A549 (cell line): ENCODE data around the gene CKAP2L. TPM values are rescaled to one million over a fixed set of nuclear protein-coding genes. Genes with fewer than 3 reads are reported as not detected.

Experiments
- ATAC-seq, 2 experiments: fragments of 200-7000 bp in 1 of 2; fragments of >200 bp in 1 of 2; cut with Nextera tagmentation in 1 of 2; cut with Tn5 transposase in 1 of 2; 3 replicates each; pipeline versions ENCODE4 v1.8.0 to v1.9.1; 2018 to 2020; ENCODE audit warnings: mild to moderate bottlenecking in 1 of 2, moderate library complexity in 1 of 2
- CTCF ChIA-PET: fragments of 300-600 bp; sonication (Branson Sonifier 250); formaldehyde crosslinking; extraction: SDS; loops from one replicate; lab custom pipeline; 2021; ENCODE audit warnings: antibody characterized with exemption, inconsistent platforms; lab: Yijun Ruan, JAX
- POLR2A ChIA-PET: fragments of 350-600 bp; formaldehyde crosslinking; extraction: SDS; loops from one replicate; lab custom pipeline; 2021; ENCODE audit warnings: antibody characterized with exemption, inconsistent platforms; lab: Yijun Ruan, JAX
- DNase-seq, 2 experiments: peaks; one replicate each; pipeline versions ENCODE4 v3.0.0 to v3.0.0-alpha.2; 2011 to 2016; ENCODE audit warnings: low read depth in 1 of 2, low spot score in 1 of 2
- FAIRE-seq: peaks from 2 replicates; lab custom pipeline; 2011; peaks lifted over from hg19 to GRCh38; lab: Jason Lieb, UNC
- H3K27ac ChIP-seq, 2 experiments: fragments of >200 bp; sonication (Bioruptor Twin); formaldehyde crosslinking; 3 replicates each; pipeline ENCODE4 v1.5.1; 2016 to 2017
- H3K4me1 ChIP-seq: fragments of >200 bp; sonication (Bioruptor Twin); formaldehyde crosslinking; 3 replicates; pipeline ENCODE4 v1.6.1; 2016
- H3K4me2 ChIP-seq: fragments of >200 bp; sonication (Bioruptor Twin); formaldehyde crosslinking; 3 replicates; pipeline ENCODE4 v1.6.1; 2016
- H3K4me3 ChIP-seq: fragments of >200 bp; sonication (Bioruptor Twin); formaldehyde crosslinking; 3 replicates; pipeline ENCODE4 v1.5.1; 2016
- H3K9me3 ChIP-seq: fragments of >200 bp; sonication (Bioruptor Twin); formaldehyde crosslinking; 3 replicates; pipeline ENCODE4 v1.6.1; 2016
- CBX2 ChIP-seq: fragments of 200-600 bp; sonication (generic); IDR thresholded peaks from 2 replicates; pipeline ENCODE4 v1.6.1; 2016; ENCODE audit warnings: low read depth, mild to moderate bottlenecking, borderline replicate concordance
- CEBPB ChIP-seq, 2 experiments: fragments of >200 bp in 1 of 2; sonication (Bioruptor Twin) in 1 of 2; formaldehyde crosslinking in 1 of 2; IDR thresholded peaks; 2 replicates each; pipeline ENCODE4 v1.6.1; 2012 to 2016
- EHMT2 ChIP-seq: fragments of 200-600 bp; sonication (generic); IDR thresholded peaks from 2 replicates; pipeline ENCODE4 v1.6.1; 2016; ENCODE audit warnings: antibody characterized with exemption, low read depth, mild to moderate bottlenecking, moderate library complexity
- FOXS1 ChIP-seq: fragments of 250-450 bp; sonication (Bioruptor Pico); IDR thresholded peaks from 2 replicates; pipeline ENCODE4 v1.5.0; 2020; ENCODE audit warnings: mild to moderate bottlenecking, moderate library complexity
- HEYL ChIP-seq: fragments of 250-450 bp; sonication (Bioruptor Pico); IDR thresholded peaks from 2 replicates; pipeline ENCODE4 v1.8.0; 2021; ENCODE audit warnings: mild to moderate bottlenecking, moderate library complexity
- HOXA7 ChIP-seq: fragments of 250-450 bp; sonication (Bioruptor Pico); IDR thresholded peaks from 2 replicates; pipeline ENCODE4 v1.5.0; 2020; ENCODE audit warnings: mild to moderate bottlenecking, moderate library complexity
- HOXB13 ChIP-seq: fragments of 250-450 bp; sonication (Bioruptor Pico); IDR thresholded peaks from 2 replicates; pipeline ENCODE4 v1.5.0; 2020; ENCODE audit warnings: low read depth, mild to moderate bottlenecking, moderate library complexity
- HOXB5 ChIP-seq: fragments of 250-450 bp; sonication (Bioruptor Pico); IDR thresholded peaks from 2 replicates; pipeline ENCODE4 v1.5.0; 2020; ENCODE audit warnings: mild to moderate bottlenecking, moderate library complexity
- JUN ChIP-seq, 2 experiments: fragments of >200 bp; sonication (Bioruptor Twin); formaldehyde crosslinking; IDR thresholded peaks; 2 replicates in 1 of 2; 3 replicates in 1 of 2; pipeline ENCODE4 v1.6.1; 2016 to 2017
- KDM1A ChIP-seq: fragments of 200-600 bp; sonication (generic); IDR thresholded peaks from 2 replicates; pipeline ENCODE4 v1.6.1; 2016; ENCODE audit warnings: low read depth, mild to moderate bottlenecking
- MAFK ChIP-seq: fragments of 450-650 bp; IDR thresholded peaks from 2 replicates; pipeline ENCODE4 v1.6.1; 2014; ENCODE audit not compliant: partially characterized antibody
- POLR2A ChIP-seq: IDR thresholded peaks from 2 replicates; pipeline ENCODE4 v1.6.1; 2012; ENCODE audit warnings: mild to moderate bottlenecking, low read length
- POLR2AphosphoS2 ChIP-seq: conservative IDR thresholded peaks from 2 replicates; pipeline ENCODE4 v1.6.1; 2012; ENCODE audit warnings: low read length, improper control_type of control experiment, inconsistent platforms
- RARB ChIP-seq: fragments of 250-450 bp; sonication (Bioruptor Pico); IDR thresholded peaks from 2 replicates; pipeline ENCODE4 v1.8.0; 2021; ENCODE audit warnings: mild to moderate bottlenecking, moderate library complexity
- RFX5 ChIP-seq: fragments of 450-650 bp; IDR thresholded peaks from 2 replicates; pipeline ENCODE4 v1.7.1; 2014; ENCODE audit warnings: antibody characterized with exemption, mild to moderate bottlenecking, moderate library complexity
- TFCP2L1 ChIP-seq: fragments of 250-450 bp; sonication (Bioruptor Pico); IDR thresholded peaks from 2 replicates; pipeline ENCODE4 v1.5.0; 2021; ENCODE audit warnings: mild to moderate bottlenecking
- TP53 ChIP-seq: fragments of 250-450 bp; sonication (Bioruptor Pico); IDR thresholded peaks from 2 replicates; pipeline ENCODE4 v1.5.0; 2021; ENCODE audit warnings: mild to moderate bottlenecking, moderate library complexity
- ZC3H11A ChIP-seq: fragments of 450-650 bp; IDR thresholded peaks from 2 replicates; pipeline ENCODE4 v1.6.1; 2014; ENCODE audit warnings: antibody characterized with exemption, mild to moderate bottlenecking
- ZFP36 ChIP-seq: fragments of 450-650 bp; IDR thresholded peaks from 2 replicates; pipeline ENCODE4 v1.6.1; 2014; ENCODE audit warnings: borderline replicate concordance; ENCODE audit not compliant: partially characterized antibody
- ZSCAN20 ChIP-seq: fragments of 250-450 bp; sonication (Bioruptor Pico); IDR thresholded peaks from 2 replicates; pipeline ENCODE4 v1.8.0; 2022; ENCODE audit warnings: mild to moderate bottlenecking, moderate library complexity
- WGBS: methylation state at CpG from one replicate; pipeline ENCODE4 v1.1.6; 2017; ENCODE audit errors: missing lambda C conversion rate; 5-methylcytosine and 5-hydroxymethylcytosine counted together
- polyA plus RNA-seq, 4 experiments: library from polyadenylated mRNA; depleted of rRNA in 3 of 4; stranded (reverse); fragments of >200 nt; fragmentation: RNase III in 1 of 4; extraction: RNeasy Plus Mini Kit Qiagen cat#74134 plus additional on column Dnase treatment in 1 of 4; gene quantifications; 2 replicates in 3 of 4; 3 replicates in 1 of 4; pipeline ENCODE4 v1.2.3, GENCODE V29; 2011 to 2017
- TF ChIP-seq, protein P1 (sequence below): IDR thresholded peaks from 2 replicates; pipeline ENCODE4 v1.6.1; 2012
- TF ChIP-seq, protein P2 (sequence below): fragments of 450-650 bp; IDR thresholded peaks from 2 replicates; pipeline ENCODE4 v1.6.1; 2014; ENCODE audit warnings: antibody characterized with exemption
- TF ChIP-seq, protein P3 (sequence below): IDR thresholded peaks from 2 replicates; pipeline ENCODE4 v1.6.1; 2012
- TF ChIP-seq, protein P4 (sequence below): fragments of >200 bp; sonication (Bioruptor Twin); formaldehyde crosslinking; IDR thresholded peaks from 3 replicates; pipeline ENCODE4 v1.5.1; 2016
- TF ChIP-seq, protein P5 (sequence below): fragments of 150-350 bp; IDR thresholded peaks from 2 replicates; pipeline ENCODE4 v1.6.1; 2014; ENCODE audit warnings: low read depth, mild to moderate bottlenecking, low read length
- TF ChIP-seq, protein P6 (sequence below): fragments of 200-600 bp; sonication (generic); IDR thresholded peaks from 2 replicates; pipeline ENCODE4 v1.6.1; 2016; ENCODE audit warnings: antibody characterized with exemption, mild to moderate bottlenecking, moderate library complexity
- TF ChIP-seq, protein P7 (sequence below): fragments of >200 bp; sonication (Bioruptor Twin); formaldehyde crosslinking; IDR thresholded peaks from 3 replicates; pipeline ENCODE4 v1.6.1; 2016

The CKAP2L gene
- polyA plus RNA-seq, 2 of the 4 experiments (the other 2 are of a cell fraction), result 14.0 to 15.9 TPM

DNA sequence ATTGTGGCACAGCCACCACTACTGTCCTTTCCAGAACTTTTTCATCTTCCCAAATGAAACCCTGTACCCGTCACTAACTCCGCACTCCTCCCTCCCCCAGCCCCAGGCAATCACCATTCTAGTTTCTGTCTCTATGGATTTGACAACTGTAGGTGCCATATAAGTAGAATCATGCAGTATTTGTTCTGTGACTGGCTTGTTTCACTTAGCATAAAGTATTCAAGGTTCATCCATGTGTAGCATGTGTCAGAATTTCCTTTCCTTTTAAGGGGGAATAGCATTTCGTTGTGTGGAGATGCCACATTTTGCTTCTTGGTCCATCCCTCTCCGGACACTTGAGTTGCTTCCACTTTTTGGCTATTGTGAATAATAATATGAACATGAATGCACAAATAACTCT, 842 bp upstream of the CKAP2L start:
- no peaks in the 10 kb centered on the region for H3K9me3 ChIP-seq
- DNase-seq, result no peak
- H3K4me1 ChIP-seq, result peaks cover 29% of the 10 kb centered on the region; the same call in 2 of the 3 replicates
- POLR2A ChIA-PET, result no interaction called here
- H3K4me3 ChIP-seq, result peak overlapping the region; percentile 75
- WGBS, result 76% methylated on average over 4 of the region's 4 CpGs
- TF ChIP-seq TP53 (CRISPR knock-in tag) (no peak), CEBPB (IDR thresholded peaks at IDR 0.05) (no peak), JUN (IDR thresholded peaks at IDR 0.05) (no peak), RFX5 (no peak), HOXB13 (no peak), ZSCAN20 (no peak), ZFP36 (no peak), KDM1A (no peak), HEYL (CRISPR knock-in tag) (no peak), POLR2AphosphoS2 (no peak), POLR2A (no peak)
- TF ChIP-seq, protein P1, sequence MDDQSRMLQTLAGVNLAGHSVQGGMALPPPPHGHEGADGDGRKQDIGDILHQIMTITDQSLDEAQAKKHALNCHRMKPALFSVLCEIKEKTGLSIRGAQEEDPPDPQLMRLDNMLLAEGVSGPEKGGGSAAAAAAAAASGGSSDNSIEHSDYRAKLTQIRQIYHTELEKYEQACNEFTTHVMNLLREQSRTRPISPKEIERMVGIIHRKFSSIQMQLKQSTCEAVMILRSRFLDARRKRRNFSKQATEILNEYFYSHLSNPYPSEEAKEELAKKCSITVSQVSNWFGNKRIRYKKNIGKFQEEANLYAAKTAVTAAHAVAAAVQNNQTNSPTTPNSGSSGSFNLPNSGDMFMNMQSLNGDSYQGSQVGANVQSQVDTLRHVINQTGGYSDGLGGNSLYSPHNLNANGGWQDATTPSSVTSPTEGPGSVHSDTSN, result no peak
- TF ChIP-seq, protein P2, sequence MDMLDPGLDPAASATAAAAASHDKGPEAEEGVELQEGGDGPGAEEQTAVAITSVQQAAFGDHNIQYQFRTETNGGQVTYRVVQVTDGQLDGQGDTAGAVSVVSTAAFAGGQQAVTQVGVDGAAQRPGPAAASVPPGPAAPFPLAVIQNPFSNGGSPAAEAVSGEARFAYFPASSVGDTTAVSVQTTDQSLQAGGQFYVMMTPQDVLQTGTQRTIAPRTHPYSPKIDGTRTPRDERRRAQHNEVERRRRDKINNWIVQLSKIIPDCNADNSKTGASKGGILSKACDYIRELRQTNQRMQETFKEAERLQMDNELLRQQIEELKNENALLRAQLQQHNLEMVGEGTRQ, result no peak
- TF ChIP-seq, protein P3, sequence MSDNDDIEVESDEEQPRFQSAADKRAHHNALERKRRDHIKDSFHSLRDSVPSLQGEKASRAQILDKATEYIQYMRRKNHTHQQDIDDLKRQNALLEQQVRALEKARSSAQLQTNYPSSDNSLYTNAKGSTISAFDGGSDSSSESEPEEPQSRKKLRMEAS, result no peak
- TF ChIP-seq, protein P4, sequence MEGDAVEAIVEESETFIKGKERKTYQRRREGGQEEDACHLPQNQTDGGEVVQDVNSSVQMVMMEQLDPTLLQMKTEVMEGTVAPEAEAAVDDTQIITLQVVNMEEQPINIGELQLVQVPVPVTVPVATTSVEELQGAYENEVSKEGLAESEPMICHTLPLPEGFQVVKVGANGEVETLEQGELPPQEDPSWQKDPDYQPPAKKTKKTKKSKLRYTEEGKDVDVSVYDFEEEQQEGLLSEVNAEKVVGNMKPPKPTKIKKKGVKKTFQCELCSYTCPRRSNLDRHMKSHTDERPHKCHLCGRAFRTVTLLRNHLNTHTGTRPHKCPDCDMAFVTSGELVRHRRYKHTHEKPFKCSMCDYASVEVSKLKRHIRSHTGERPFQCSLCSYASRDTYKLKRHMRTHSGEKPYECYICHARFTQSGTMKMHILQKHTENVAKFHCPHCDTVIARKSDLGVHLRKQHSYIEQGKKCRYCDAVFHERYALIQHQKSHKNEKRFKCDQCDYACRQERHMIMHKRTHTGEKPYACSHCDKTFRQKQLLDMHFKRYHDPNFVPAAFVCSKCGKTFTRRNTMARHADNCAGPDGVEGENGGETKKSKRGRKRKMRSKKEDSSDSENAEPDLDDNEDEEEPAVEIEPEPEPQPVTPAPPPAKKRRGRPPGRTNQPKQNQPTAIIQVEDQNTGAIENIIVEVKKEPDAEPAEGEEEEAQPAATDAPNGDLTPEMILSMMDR, result no peak
- peak overlapping the region; percentile 75 for H3K4me2 ChIP-seq
- CTCF ChIA-PET, result interaction anchor here (0.8 to 1.0 kb wide), 2 partner anchors 15 to 176 kb away, joined by 3 to 4 read pairs; no protein-coding TSS in a partner anchor
- no peak for FAIRE-seq
- peak overlapping the region; percentile 75 to 83 for H3K27ac ChIP-seq
- no peak for ATAC-seq

DNA sequence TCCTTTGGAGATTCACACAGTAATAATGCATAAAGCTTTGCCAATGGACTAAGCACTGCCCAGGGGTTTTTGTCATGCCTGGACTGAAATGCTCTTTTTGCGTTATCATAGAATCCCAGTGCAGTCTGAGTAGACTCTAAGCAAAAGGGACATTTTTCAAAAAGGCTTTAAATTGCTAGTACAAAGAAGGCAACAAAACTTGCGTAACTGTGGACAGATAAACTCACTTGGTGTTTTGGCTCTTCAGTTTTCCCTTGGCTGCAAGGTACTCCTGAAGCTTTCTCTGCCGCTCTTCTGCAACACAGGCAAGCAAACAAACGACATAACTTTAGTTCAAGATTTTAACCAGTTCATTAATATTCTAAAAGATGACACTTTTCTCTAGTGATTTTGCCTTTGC, 2.1 kb downstream of the CKAP2L start:
- DNase-seq (no peak), ATAC-seq (no peak), FAIRE-seq (no peak)
- no peak for TF ChIP-seq HOXB5 (CRISPR knock-in tag)
- no peak for TF ChIP-seq HOXA7 (CRISPR knock-in tag)
- no peak for TF ChIP-seq POLR2A
- no peak for TF ChIP-seq RARB
- no peak for TF ChIP-seq CBX2
- TF ChIP-seq, protein P5, sequence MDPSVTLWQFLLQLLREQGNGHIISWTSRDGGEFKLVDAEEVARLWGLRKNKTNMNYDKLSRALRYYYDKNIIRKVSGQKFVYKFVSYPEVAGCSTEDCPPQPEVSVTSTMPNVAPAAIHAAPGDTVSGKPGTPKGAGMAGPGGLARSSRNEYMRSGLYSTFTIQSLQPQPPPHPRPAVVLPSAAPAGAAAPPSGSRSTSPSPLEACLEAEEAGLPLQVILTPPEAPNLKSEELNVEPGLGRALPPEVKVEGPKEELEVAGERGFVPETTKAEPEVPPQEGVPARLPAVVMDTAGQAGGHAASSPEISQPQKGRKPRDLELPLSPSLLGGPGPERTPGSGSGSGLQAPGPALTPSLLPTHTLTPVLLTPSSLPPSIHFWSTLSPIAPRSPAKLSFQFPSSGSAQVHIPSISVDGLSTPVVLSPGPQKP, result no peak
- TF ChIP-seq, protein P6, sequence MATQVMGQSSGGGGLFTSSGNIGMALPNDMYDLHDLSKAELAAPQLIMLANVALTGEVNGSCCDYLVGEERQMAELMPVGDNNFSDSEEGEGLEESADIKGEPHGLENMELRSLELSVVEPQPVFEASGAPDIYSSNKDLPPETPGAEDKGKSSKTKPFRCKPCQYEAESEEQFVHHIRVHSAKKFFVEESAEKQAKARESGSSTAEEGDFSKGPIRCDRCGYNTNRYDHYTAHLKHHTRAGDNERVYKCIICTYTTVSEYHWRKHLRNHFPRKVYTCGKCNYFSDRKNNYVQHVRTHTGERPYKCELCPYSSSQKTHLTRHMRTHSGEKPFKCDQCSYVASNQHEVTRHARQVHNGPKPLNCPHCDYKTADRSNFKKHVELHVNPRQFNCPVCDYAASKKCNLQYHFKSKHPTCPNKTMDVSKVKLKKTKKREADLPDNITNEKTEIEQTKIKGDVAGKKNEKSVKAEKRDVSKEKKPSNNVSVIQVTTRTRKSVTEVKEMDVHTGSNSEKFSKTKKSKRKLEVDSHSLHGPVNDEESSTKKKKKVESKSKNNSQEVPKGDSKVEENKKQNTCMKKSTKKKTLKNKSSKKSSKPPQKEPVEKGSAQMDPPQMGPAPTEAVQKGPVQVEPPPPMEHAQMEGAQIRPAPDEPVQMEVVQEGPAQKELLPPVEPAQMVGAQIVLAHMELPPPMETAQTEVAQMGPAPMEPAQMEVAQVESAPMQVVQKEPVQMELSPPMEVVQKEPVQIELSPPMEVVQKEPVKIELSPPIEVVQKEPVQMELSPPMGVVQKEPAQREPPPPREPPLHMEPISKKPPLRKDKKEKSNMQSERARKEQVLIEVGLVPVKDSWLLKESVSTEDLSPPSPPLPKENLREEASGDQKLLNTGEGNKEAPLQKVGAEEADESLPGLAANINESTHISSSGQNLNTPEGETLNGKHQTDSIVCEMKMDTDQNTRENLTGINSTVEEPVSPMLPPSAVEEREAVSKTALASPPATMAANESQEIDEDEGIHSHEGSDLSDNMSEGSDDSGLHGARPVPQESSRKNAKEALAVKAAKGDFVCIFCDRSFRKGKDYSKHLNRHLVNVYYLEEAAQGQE, result no peak
- no peak for TF ChIP-seq JUN (IDR thresholded peaks at IDR 0.05)
- TF ChIP-seq, protein P7, sequence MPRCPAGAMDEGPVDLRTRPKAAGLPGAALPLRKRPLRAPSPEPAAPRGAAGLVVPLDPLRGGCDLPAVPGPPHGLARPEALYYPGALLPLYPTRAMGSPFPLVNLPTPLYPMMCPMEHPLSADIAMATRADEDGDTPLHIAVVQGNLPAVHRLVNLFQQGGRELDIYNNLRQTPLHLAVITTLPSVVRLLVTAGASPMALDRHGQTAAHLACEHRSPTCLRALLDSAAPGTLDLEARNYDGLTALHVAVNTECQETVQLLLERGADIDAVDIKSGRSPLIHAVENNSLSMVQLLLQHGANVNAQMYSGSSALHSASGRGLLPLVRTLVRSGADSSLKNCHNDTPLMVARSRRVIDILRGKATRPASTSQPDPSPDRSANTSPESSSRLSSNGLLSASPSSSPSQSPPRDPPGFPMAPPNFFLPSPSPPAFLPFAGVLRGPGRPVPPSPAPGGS, result no peak
- no peak for TF ChIP-seq CEBPB (IDR thresholded peaks at IDR 0.05)
- TF ChIP-seq MAFK, result no peak
- TF ChIP-seq, protein P1, result no peak
- no peak for TF ChIP-seq EHMT2
- no peak for TF ChIP-seq TP53 (CRISPR knock-in tag)
- no peak for TF ChIP-seq ZC3H11A
- TF ChIP-seq FOXS1 (CRISPR knock-in tag), result no peak
- TF ChIP-seq TFCP2L1 (CRISPR knock-in tag), result no peak
- WGBS, result 90% methylated on average over 4 of the region's 4 CpGs
- POLR2A ChIA-PET, result no interaction called here
- Histone ChIP-seq H3K9me3 (no peaks in the 10 kb centered on the region), H3K4me1 (peaks cover 20% of the 10 kb centered on the region; the same call in 2 of the 3 replicates), H3K27ac (no peak overlapping the region), H3K4me2 (peak overlapping the region; percentile 77; the same call in 2 of the 3 replicates), H3K4me3 (no peak overlapping the region)
- CTCF ChIA-PET, result interaction anchor here (0.9 to 4.2 kb wide), 3 partner anchors 13 to 179 kb away, joined by 3 to 30 read pairs (median 10); no protein-coding TSS in a partner anchor
